K562 (cell line): Measurements from ENCODE around the gene SLC35G1. TPM values are rescaled to one million over a fixed set of nuclear protein-coding genes. Genes with fewer than 3 reads are reported as not detected.

ENCODE experiments used
- DACH1 ChIP-seq: fragments of 450-650 bp; IDR thresholded peaks from 2 replicates; pipeline ENCODE4 v1.6.1; 2018; ENCODE audit not compliant: partially characterized antibody
- EGR1 ChIP-seq: fragments of 450-650 bp; conservative IDR thresholded peaks from 2 replicates; pipeline ENCODE4 v1.6.1; 2017; ENCODE audit warnings: mild to moderate bottlenecking
- GABPA ChIP-seq: fragments of 200-800 bp; sonication (Bioruptor generic); conservative IDR thresholded peaks from 2 replicates; pipeline ENCODE4 v1.6.1; 2016; ENCODE audit warnings: low read depth, missing genetic modification characterization, missing compliant biosample characterization
- GATA2 ChIP-seq: sonication (generic); formaldehyde crosslinking; IDR thresholded peaks from 2 replicates; pipeline ENCODE4 v1.4.0; 2020; ENCODE audit warnings: mild to moderate bottlenecking, missing genetic modification reagents
- KDM2B ChIP-seq: fragments of 250-450 bp; sonication (Bioruptor Pico); IDR thresholded peaks from 2 replicates; pipeline ENCODE4 v1.8.0; 2021; ENCODE audit warnings: mild to moderate bottlenecking, moderate library complexity
- MBD2 ChIP-seq: sonication (generic); IDR thresholded peaks from 2 replicates; pipeline ENCODE4 v1.6.1; 2016; ENCODE audit warnings: low read depth, borderline replicate concordance
- NRF1 ChIP-seq, 2 experiments: fragments of 450-650 bp; IDR thresholded peaks in 1 of 2; conservative IDR thresholded peaks in 1 of 2; 2 replicates each; pipeline ENCODE4 v1.6.1; 2014; ENCODE audit warnings: mild to moderate bottlenecking in 2 of 2
- PHTF2 ChIP-seq: fragments of 250-450 bp; sonication (Bioruptor Pico); IDR thresholded peaks from 2 replicates; pipeline ENCODE4 v1.5.0; 2021; ENCODE audit warnings: mild to moderate bottlenecking
- REST ChIP-seq, 2 experiments: fragments of 450-650 bp; formaldehyde crosslinking in 1 of 2; IDR thresholded peaks; 2 replicates each; pipeline versions ENCODE4 v1.4.0 to v1.6.1; 2014 to 2020; ENCODE audit warnings: mild to moderate bottlenecking in 2 of 2, borderline replicate concordance in 1 of 2, low read depth in 1 of 2
- RFX7 ChIP-seq: fragments of 250-450 bp; sonication (Bioruptor Pico); IDR thresholded peaks from 2 replicates; pipeline ENCODE4 v1.5.1; 2021; ENCODE audit warnings: mild to moderate bottlenecking
- RUNX1 ChIP-seq: sonication (generic); IDR thresholded peaks from 2 replicates; pipeline ENCODE4 v1.6.1; 2016; ENCODE audit warnings: antibody characterized with exemption, low read depth
- TAF15 ChIP-seq: fragments of 200-400 bp; formaldehyde crosslinking; IDR thresholded peaks from 2 replicates; pipeline ENCODE4 v1.6.1; 2017; ENCODE audit warnings: mild to moderate bottlenecking, low read depth, low read length, moderate library complexity
- TSHZ1 ChIP-seq: fragments of 250-450 bp; sonication (Bioruptor Pico); IDR thresholded peaks from 2 replicates; pipeline ENCODE4 v1.4.0; 2020; ENCODE audit warnings: mild to moderate bottlenecking, moderate library complexity
- ZNF274 ChIP-seq: IDR thresholded peaks from 2 replicates; pipeline ENCODE4 v1.6.1; 2011; ENCODE audit warnings: low read depth, mild to moderate bottlenecking, low read length, moderate library complexity, borderline replicate concordance
- ZNF780A ChIP-seq: fragments of 250-450 bp; sonication (Bioruptor Pico); IDR thresholded peaks from 2 replicates; pipeline ENCODE4 v1.5.0; 2021; ENCODE audit warnings: mild to moderate bottlenecking
- ZSCAN29 ChIP-seq: fragments of 450-650 bp; IDR thresholded peaks from 2 replicates; pipeline ENCODE4 v1.6.1; 2017
- ZSCAN32 ChIP-seq: fragments of 450-650 bp; formaldehyde crosslinking; IDR thresholded peaks from 2 replicates; pipeline ENCODE4 v1.4.0; 2020; ENCODE audit warnings: mild to moderate bottlenecking, moderate library complexity
- polyA plus RNA-seq, 8 experiments: library from polyadenylated mRNA; depleted of rRNA in 4 of 8; stranded (reverse) in 5 of 8; unstranded in 3 of 8; fragments of >200 nt; fragmentation: Nextera tagmentation in 2 of 8; fragmentation: Illumina TruSeq in 1 of 8; extraction: Ambion mirVana in 2 of 8; extraction: Trizol in 1 of 8; gene quantifications; 2 replicates each; pipeline versions ENCODE4 v1.2.1 to v1.2.3, GENCODE V29; 2011 to 2014; ENCODE audit warnings: inconsistent platforms in 1 of 8, missing spikeins in 1 of 8
- total RNA-seq, 7 experiments: library from RNA; depleted of rRNA in 6 of 7; stranded (reverse); fragments of >200 nt in 6 of 7; fragmentation: Illumina TruSeq in 2 of 7; extraction: Trizol in 2 of 7; gene quantifications; 2 replicates each; pipeline versions ENCODE4 v1.2.1 to v1.2.3, GENCODE V29; 2011 to 2021; ENCODE audit warnings: low replicate concordance in 1 of 7

The SLC35G1 gene
- total and polyA plus RNA-seq, 9 of the 15 experiments (the other 6 are each of a cell fraction or from before 2014, with no cell fraction given): 0.76 to 8.5 (median 4.9) TPM

GRCh38 chr10:93893646-93894515 is at the start of gene SLC35G1 (continued):
- TF ChIP-seq REST (IDR thresholded peaks at IDR 0.05; ENCODE audit: borderline replicate concordance) (no peak; the same call in 1 of the 2 replicates), REST (CRISPR knock-in tag; IDR thresholded peaks at IDR 0.05; ENCODE audit: low read depth) (no peak; the same call in 1 of the 2 replicates), RFX7 (CRISPR knock-in tag) (no peak), KDM2B (CRISPR knock-in tag) (no peak), RUNX1 (no peak), TAF15 (no peak), MBD2 (no peak), GABPA (tag) (0 out of 2 replicates have a peak, but pooled peaks have one; percentile 33), ZSCAN32 (CRISPR knock-in tag) (no peak), ZNF780A (CRISPR knock-in tag) (no peak), PHTF2 (CRISPR knock-in tag) (no peak), NRF1 (conservative IDR thresholded peaks at IDR 0.05 in 1 of 2, IDR thresholded peaks at IDR 0.05 in 1 of 2) (peak; percentile 93), TSHZ1 (no peak), ZSCAN29 (no peak), DACH1 (no peak), GATA2 (CRISPR knock-in tag) (no peak), EGR1 (no peak; the same call in none of the 2 replicates), ZNF274 (no peak)
